Sigmoid colon (tissue), 4 donors: ENCODE data around the gene TGFBI.

Experiments
- CTCF ChIP-seq, 4 experiments: fragments of 450-650 bp in 3 of 4; fragments of 200-600 bp in 1 of 4; IDR thresholded peaks; one replicate each; pipeline ENCODE4 v1.5.1; 2016 to 2019; ENCODE audit warnings: antibody characterized with exemption in 4 of 4, mild to moderate bottlenecking in 3 of 4, moderate library complexity in 2 of 4
- POLR2AphosphoS5 ChIP-seq, 4 donors: sonication (generic); formaldehyde crosslinking; IDR thresholded peaks; one replicate each; pipeline ENCODE4 v1.6.1; 2017; ENCODE audit warnings: antibody characterized with exemption in 4 of 4

GRCh38 chr5:136099870-136100269 is 71.1 kb downstream of the TGFBI start:
- TF ChIP-seq POLR2AphosphoS5 (IDR thresholded peaks at IDR 0.05) (no peak), CTCF (IDR thresholded peaks at IDR 0.05) (no peak)
